Skeletal muscle cell (primary cell): ENCODE measurements around the gene UBE2G1.
A peak's percentile ranks its signal among the peaks of the same experiment; 100 is the strongest.

Source experiments
- DNase-seq: peaks from one replicate; pipeline ENCODE4 v3.0.0-alpha.2; 2010; ENCODE audit warnings: low read depth
- H3K4me3 ChIP-seq: 2 replicates; pipeline ENCODE4 v1.5.1; 2011; ENCODE audit warnings: low read depth, mild to moderate bottlenecking, control low read depth, low read length, moderate library complexity

Gene UBE2G1

GRCh38 chr17:4313221-4314114 lies 53.0 kb downstream of the UBE2G1 start:
- no peak for DNase-seq
- no peak overlapping the region for H3K4me3 ChIP-seq

GRCh38 chr17:4310354-4311060 lies 56.0 kb downstream of the UBE2G1 start:
- no peak overlapping the region for H3K4me3 ChIP-seq
- DNase-seq, result no peak

DNA sequence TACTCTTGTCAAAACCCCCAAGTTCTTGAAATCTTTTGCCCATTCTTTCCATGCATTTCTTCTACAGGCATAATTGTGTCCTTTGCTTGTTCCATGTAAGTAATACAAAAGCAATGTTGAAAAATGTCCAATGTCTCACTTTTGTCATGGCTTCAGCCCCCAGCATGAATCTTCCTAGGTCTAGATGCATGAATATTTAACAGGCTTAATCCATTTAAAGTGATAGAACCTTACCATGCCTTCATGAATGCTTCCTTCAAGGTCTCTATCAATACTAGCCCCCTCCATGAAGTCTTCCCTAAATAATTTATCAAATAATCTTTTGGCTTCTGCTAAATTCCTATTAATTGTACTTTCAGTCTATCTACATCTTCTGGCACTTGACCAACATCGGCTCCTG lies 56.6 kb downstream of the UBE2G1 start:
- no peak overlapping the region for H3K4me3 ChIP-seq
- DNase-seq, result no peak

GRCh38 chr17:4307179-4307930 lies 59.1 kb downstream of the UBE2G1 start:
- H3K4me3 ChIP-seq, result no peak overlapping the region
- DNase-seq, result no peak

DNA sequence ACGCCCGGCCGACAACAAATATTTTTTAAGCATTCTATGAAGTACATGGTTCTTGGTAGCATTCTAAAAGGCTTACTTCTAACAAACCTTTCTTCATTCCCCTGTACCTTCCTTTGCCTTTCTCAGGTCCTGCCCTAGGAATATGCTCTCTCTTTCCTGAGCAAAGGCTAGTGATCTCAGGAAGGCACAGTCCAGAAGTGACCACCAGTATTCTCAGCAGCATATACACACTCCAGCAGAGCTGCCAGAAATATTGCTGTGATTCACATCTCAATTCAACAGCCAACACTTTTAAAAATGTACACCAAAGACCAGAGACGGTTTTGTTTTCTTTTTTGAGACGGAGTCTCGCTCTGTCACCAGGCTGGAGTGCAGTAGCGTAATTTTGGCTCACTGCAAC lies 61.3 kb downstream of the UBE2G1 start:
- no peak for DNase-seq
- H3K4me3 ChIP-seq, result no peak overlapping the region

GRCh38 chr17:4304417-4305027 lies 62.0 kb downstream of the UBE2G1 start:
- no peak overlapping the region for H3K4me3 ChIP-seq
- peak; percentile 5 for DNase-seq

DNA sequence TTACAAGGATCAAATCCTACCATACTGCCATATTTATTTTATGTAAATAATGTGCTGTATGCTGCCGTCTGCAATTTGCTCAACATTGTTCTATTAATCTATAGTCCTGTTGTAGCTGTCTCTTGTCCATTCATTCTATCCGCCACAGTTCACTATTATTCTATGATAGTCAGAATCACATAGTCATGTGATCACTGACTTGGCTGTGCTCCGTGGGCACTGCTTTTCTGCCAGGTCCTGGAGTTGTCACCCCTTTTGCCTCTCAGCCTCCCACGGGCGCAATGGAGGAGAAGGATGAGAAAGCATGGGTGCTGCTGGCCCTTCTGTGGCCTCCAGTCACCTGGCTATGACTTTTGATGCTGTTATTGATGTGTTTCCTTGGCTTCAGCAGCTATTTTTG lies 65.4 kb downstream of the UBE2G1 start:
- DNase-seq, result no peak

GRCh38 chr17:4297351-4297750 lies 69.1 kb downstream of the UBE2G1 start:
- DNase-seq, result no peak
- H3K4me3 ChIP-seq, result no peak overlapping the region

More for the DNA sequence above, 65.4 kb downstream of the UBE2G1 start:
- H3K4me3 ChIP-seq, result no peak overlapping the region

- no peak overlapping the region for H3K4me3 ChIP-seq
- no peak for DNase-seq
These were observed 70.8 kb downstream of the UBE2G1 start for GRCh38 chr17:4295686-4296085.

- DNase-seq, result no peak
- no peak overlapping the region for H3K4me3 ChIP-seq
These were observed 72.9 kb downstream of the UBE2G1 start for GRCh38 chr17:4293572-4293971.

- H3K4me3 ChIP-seq, result no peak overlapping the region
- no peak for DNase-seq
These were observed 78.8 kb downstream of the UBE2G1 start for GRCh38 chr17:4287710-4288109.

- no peak overlapping the region for H3K4me3 ChIP-seq
- no peak for DNase-seq
These were observed 90.0 kb downstream of the UBE2G1 start for GRCh38 chr17:4276514-4276913.

- no peak overlapping the region for H3K4me3 ChIP-seq
- DNase-seq, result no peak
These were observed 93.5 kb downstream of the UBE2G1 start for GRCh38 chr17:4272972-4273368.

DNA sequence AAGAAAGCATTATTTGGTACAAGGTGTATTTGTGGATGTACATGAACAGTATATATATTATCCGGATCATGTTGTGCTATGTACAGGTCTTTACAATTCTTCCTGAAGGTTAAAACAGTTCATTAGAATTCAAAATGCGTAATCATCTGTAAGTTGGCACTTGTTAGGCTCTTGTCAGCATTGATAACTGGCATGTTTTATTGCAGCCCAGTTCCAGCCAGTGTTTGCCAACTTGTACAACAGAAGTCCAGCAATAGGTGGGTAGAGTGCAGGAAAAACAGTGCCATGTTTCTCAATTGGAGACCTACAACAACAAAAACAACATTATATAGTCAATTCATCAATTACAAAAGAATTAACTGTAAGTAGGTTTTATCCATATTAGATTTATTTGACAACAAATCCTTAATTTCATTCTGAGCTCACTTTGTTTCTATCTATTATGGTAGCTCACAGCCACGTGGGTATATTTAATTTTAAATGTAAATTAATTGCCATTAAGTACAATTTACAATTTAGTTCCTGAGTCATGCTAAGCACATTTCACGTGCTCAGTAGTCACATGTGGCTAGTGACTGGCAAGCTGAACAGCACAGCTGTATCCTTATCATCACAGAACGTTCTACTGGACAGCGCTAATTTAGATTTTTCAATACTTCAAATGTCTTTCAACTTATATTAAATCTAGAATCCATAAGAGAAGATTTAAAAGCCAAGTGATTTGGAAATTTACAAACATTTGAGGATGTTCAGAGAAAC lies 94.1 kb downstream of the UBE2G1 start:
- no peak overlapping the region for H3K4me3 ChIP-seq
- no peak for DNase-seq

GRCh38 chr17:4270736-4271135 lies 95.7 kb downstream of the UBE2G1 start:
- H3K4me3 ChIP-seq, result no peak overlapping the region
- no peak for DNase-seq

DNA sequence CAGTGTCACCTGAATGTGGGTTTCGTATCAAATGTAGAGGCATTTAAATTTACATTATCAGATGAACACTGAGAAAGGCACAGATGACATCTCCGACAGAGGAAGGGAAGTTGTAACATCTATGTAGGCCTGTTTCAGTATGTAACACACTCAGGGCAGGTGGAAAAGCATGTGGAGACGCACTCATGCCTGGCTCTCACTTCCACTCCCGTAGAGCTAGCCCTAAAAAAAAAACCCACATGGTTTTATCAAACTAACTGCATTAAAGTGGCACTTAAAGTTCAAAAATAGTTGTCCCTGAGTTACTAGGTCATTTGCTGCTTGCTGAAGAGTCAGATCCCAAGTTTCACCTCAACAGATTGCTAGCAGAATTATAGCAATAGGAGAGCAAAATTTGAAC lies 96.6 kb downstream of the UBE2G1 start:
- DNase-seq, result no peak
- no peak overlapping the region for H3K4me3 ChIP-seq

DNA sequence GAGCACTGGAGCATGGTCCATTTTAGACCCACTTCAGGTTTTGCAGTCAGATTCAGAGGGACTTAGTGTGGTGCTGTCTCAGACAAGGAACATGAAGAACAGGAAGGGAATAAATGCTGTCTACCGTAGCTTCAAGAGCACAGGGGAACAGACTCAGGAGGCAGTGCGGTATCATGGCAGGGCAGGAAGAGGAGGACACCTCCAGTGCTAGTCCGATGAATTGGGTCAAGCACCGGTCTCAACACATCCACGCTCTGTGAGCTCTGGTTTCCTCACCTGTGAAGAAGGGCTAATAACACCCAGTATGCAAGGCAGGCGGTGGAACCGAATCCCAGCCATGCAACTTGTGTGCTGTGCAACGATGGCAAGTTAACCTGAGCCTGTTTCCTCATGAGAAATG lies 99.1 kb downstream of the UBE2G1 start:
- no peak for DNase-seq
- no peak overlapping the region for H3K4me3 ChIP-seq

DNA sequence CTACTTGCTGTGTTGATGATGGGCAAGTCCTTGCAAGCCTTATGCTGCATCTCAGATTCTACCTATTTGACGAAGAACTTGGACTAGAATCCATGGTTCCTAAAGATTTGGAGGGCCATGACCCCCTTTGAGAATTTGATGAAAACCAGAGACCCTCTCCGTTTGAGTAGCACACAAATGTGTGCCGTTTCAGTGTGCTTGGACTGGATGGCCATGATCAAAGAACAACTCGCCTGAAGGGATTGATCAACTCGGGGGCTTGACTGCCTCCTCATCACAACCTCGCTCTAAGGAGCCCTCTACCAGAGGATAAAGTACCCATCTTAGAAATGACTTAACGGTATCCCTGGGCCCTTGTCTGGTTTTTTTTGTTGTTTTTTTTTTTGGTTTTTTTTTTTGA lies 99.9 kb downstream of the UBE2G1 start:
- no peak for DNase-seq

More for the DNA sequence above, 99.9 kb downstream of the UBE2G1 start:
- H3K4me3 ChIP-seq, result no peak overlapping the region
